ENCODE data around the gene GCGR.
A peak's percentile ranks its signal among the peaks of the same experiment; 100 is the strongest.
"Not testable (repeated sequence)": the region's sequence is repeated elsewhere in the genome, so short reads cannot be mapped to it uniquely, and the experiment has no call there.

The GCGR gene

GRCh38 chr17:81831957-81832607 lies 28.1 kb downstream of the GCGR start:
- peak; percentile 27 to 42 for DNase-seq (ENCODE audit: low read depth in 2 of 2)

- peak; percentile 37 to 46 for DNase-seq (ENCODE audit: low read depth in 2 of 2)
These were observed 28.7 kb downstream of the GCGR start for GRCh38 chr17:81832608-81833159.

- peak; percentile 91 to 96 for DNase-seq (ENCODE audit: low read depth in 2 of 2)
These were observed 29.4 kb downstream of the GCGR start, which contains the start of gene MCRIP1 for GRCh38 chr17:81833160-81833920. Gene MCRIP1, minus strand, starts transcription at chr17:81833291. Its CDS starts 8,785 bp downstream, at chr17:81824506.

- DNase-seq (ENCODE audit: low read depth in 2 of 2), result no peak
These were observed 30.2 kb downstream of the GCGR start for GRCh38 chr17:81833921-81834830.

- DNase-seq (ENCODE audit: low read depth in 2 of 2), result no peak
These were observed 30.9 kb downstream of the GCGR start, which contains the start of gene PPP1R27 for GRCh38 chr17:81834831-81835267. Gene PPP1R27, minus strand, starts transcription at chr17:81835050. Its CDS starts 97 bp downstream, at chr17:81834953.

GRCh38 chr17:81837641-81838040 lies 33.7 kb downstream of the GCGR start:
- no peak for DNase-seq (ENCODE audit: low read depth in 2 of 2)

GRCh38 chr17:81838753-81839255 lies 34.9 kb downstream of the GCGR start:
- no peak for DNase-seq (ENCODE audit: low read depth in 2 of 2)

GRCh38 chr17:81839301-81839700 lies 35.4 kb downstream of the GCGR start:
- DNase-seq (ENCODE audit: low read depth in 2 of 2), result no peak

- DNase-seq (ENCODE audit: low read depth in 2 of 2), result not testable (repeated sequence)
These were observed 36.1 kb downstream of the GCGR start for GRCh38 chr17:81840059-81840458.

- no peak for DNase-seq (ENCODE audit: low read depth in 2 of 2)
These were observed 37.2 kb downstream of the GCGR start for GRCh38 chr17:81840826-81841778.

- no peak for DNase-seq (ENCODE audit: low read depth in 2 of 2)
These were observed 37.9 kb downstream of the GCGR start for GRCh38 chr17:81841866-81842265.

GRCh38 chr17:81842378-81842724 lies 38.4 kb downstream of the GCGR start:
- DNase-seq (ENCODE audit: low read depth in 2 of 2), result no peak

GRCh38 chr17:81842725-81843504 lies 39.0 kb downstream of the GCGR start:
- no peak for DNase-seq (ENCODE audit: low read depth in 2 of 2)

- DNase-seq (ENCODE audit: low read depth in 2 of 2), result no peak
These were observed 39.9 kb downstream of the GCGR start for GRCh38 chr17:81843713-81844326.

GRCh38 chr17:81844327-81844851 lies 40.4 kb downstream of the GCGR start:
- no peak for DNase-seq (ENCODE audit: low read depth in 2 of 2)

- no peak for DNase-seq (ENCODE audit: low read depth in 2 of 2)
These were observed 40.9 kb downstream of the GCGR start for GRCh38 chr17:81844887-81845286.

GRCh38 chr17:81845361-81845760 lies 41.4 kb downstream of the GCGR start:
- no peak for DNase-seq (ENCODE audit: low read depth in 2 of 2)

GRCh38 chr17:81845881-81846742 lies 42.2 kb downstream of the GCGR start:
- DNase-seq (ENCODE audit: low read depth in 2 of 2), result no peak
